Panc1 (cell line): ENCODE measurements around the gene PCBD2. TPM values are rescaled to one million over a fixed set of nuclear protein-coding genes. Genes with fewer than 3 reads are reported as not detected.

Experiments
- ATAC-seq: fragments of 200-7000 bp; cut with Tn5 transposase; 2 replicates; pipeline ENCODE4 v1.9.1; 2020; ENCODE audit warnings: mild to moderate bottlenecking, moderate library complexity
- BruUV-seq: library from RNA; stranded (reverse); fragments of 400-500 nt; replicated peaks from 2 replicates; lab custom pipeline; 2021; lab: Mats Ljungman, UMichigan
- CTCF ChIA-PET: fragments of 300-600 bp; sonication (Branson Sonifier 250); formaldehyde crosslinking; loops from one replicate; lab custom pipeline; 2022; ENCODE audit warnings: antibody characterized with exemption; lab: Charles Lee
- POLR2A ChIA-PET: fragments of 300-600 bp; sonication (Branson Sonifier 250); formaldehyde crosslinking; loops from one replicate; lab custom pipeline; 2022; ENCODE audit warnings: antibody characterized with exemption; lab: Charles Lee
- DNase-seq: peaks from one replicate; pipeline ENCODE4 v3.0.0-alpha.2; 2010; ENCODE audit warnings: low read depth, low spot score
- H3K27ac ChIP-seq: 2 replicates; pipeline ENCODE4 v1.5.1; 2011; ENCODE audit warnings: mild to moderate bottlenecking, low read length, inconsistent platforms
- H3K27me3 ChIP-seq: fragments of 200-500 bp; sonication (Bioruptor generic); 2 replicates; pipeline ENCODE4 v1.6.0; 2014; ENCODE audit warnings: low read length, inconsistent platforms; ENCODE audit not compliant: control insufficient read depth, insufficient read depth
- H3K36me3 ChIP-seq: fragments of 200-500 bp; sonication (Bioruptor generic); 2 replicates; pipeline ENCODE4 v1.5.1; 2014; ENCODE audit warnings: inconsistent platforms, mild to moderate bottlenecking, low read length, moderate library complexity; ENCODE audit not compliant: control insufficient read depth, insufficient read depth
- H3K4me1 ChIP-seq: 2 replicates; pipeline ENCODE4 v1.5.1; 2011; ENCODE audit warnings: inconsistent platforms, mild to moderate bottlenecking, low read length, moderate library complexity; ENCODE audit not compliant: control insufficient read depth, insufficient read depth
- H3K4me3 ChIP-seq, 2 experiments: 2 replicates each; pipeline ENCODE4 v1.5.1; 2011 to 2012; ENCODE audit warnings: low read depth in 2 of 2, low read length in 2 of 2, mild to moderate bottlenecking in 2 of 2, inconsistent platforms in 1 of 2, moderate library complexity in 1 of 2
- H3K9me3 ChIP-seq: fragments of 200-500 bp; sonication (Bioruptor generic); 2 replicates; pipeline ENCODE4 v1.5.1; 2014; ENCODE audit warnings: low read depth, mild to moderate bottlenecking, inconsistent platforms, low read length, moderate library complexity; ENCODE audit not compliant: control insufficient read depth, insufficient read depth
- POLR2AphosphoS5 ChIP-seq: IDR thresholded peaks from 2 replicates; pipeline ENCODE4 v1.6.1; 2012; ENCODE audit warnings: mild to moderate bottlenecking, low read depth, low read length, moderate library complexity
- SIN3A ChIP-seq: IDR thresholded peaks from 2 replicates; pipeline ENCODE4 v1.6.1; 2012; ENCODE audit warnings: low read depth, mild to moderate bottlenecking, low read length, moderate library complexity, borderline replicate concordance; ENCODE audit not compliant: insufficient read depth
- TCF7L2 ChIP-seq: IDR thresholded peaks from 2 replicates; pipeline ENCODE4 v1.6.1; 2011; ENCODE audit warnings: mild to moderate bottlenecking, low read depth, low read length, inconsistent platforms
- in situ Hi-C: cut with HindIII; loops from 2 replicates; pipeline ENCODE4 v1.10.0; 2016; ENCODE audit warnings: low sequenced_read_pairs, low pct_unique_long_range_greater_than_20kb
- intact Hi-C: fragments of 100-400 bp; cut with micrococcal nuclease; formaldehyde crosslinking; loops from one replicate; pipeline ENCODE4 v1.10.0; 2022; ENCODE audit not compliant: unreplicated experiment
- total RNA-seq: library from RNA; stranded (reverse); gene quantifications from one replicate; pipeline ENCODE4 v1.2.1, GENCODE V29; 2021; ENCODE audit not compliant: unreplicated experiment
- TF ChIP-seq, protein P1 (sequence below): fragments of 450-650 bp; IDR thresholded peaks from 2 replicates; pipeline ENCODE4 v1.5.1; 2017; ENCODE audit warnings: mild to moderate bottlenecking
- TF ChIP-seq, protein P2 (sequence below), 2 experiments: IDR thresholded peaks; 2 replicates each; pipeline ENCODE4 v1.6.1; 2011 to 2012; ENCODE audit warnings: low read depth in 2 of 2, control low read depth in 1 of 2, low read length in 1 of 2, mild to moderate bottlenecking in 1 of 2, moderate library complexity in 1 of 2; ENCODE audit not compliant: insufficient read depth in 1 of 2

Gene PCBD2
- total RNA-seq, 1 experiment from 2014 or later = 19.8 TPM

DNA sequence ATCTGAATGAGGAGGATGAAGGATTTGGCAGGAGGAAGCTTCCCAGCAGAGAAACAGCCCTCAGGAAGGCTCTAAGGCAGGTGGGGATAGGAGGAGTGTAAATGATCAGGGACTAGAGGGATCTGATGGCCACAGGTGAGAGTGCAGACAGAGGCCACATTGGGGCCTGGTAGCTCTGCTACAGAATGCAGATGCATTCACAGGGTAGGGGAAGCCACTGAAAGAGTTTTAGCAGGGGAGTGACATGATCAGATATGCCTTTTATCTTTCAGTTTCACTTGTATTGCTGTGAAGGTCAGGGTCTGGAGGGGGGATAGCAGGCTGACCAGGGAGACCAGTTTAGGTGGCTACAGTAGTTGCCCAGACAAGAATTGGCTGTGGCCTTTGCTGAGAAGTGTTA lies 27.8 kb upstream of the PCBD2 start:
- Histone ChIP-seq H3K27ac (no peak overlapping the region), H3K9me3 (no peaks in the 10 kb centered on the region), H3K27me3 (no peaks in the 10 kb centered on the region), H3K4me3 (no peak overlapping the region), H3K36me3 (no peaks in the 10 kb centered on the region), H3K4me1 (peaks cover 14% of the 10 kb centered on the region)
- intact Hi-C loops (no loop called here), in situ Hi-C loops (no loop called here)
- ChIA-PET CTCF (no interaction called here), POLR2A (no interaction called here)
- TF ChIP-seq, protein P1, sequence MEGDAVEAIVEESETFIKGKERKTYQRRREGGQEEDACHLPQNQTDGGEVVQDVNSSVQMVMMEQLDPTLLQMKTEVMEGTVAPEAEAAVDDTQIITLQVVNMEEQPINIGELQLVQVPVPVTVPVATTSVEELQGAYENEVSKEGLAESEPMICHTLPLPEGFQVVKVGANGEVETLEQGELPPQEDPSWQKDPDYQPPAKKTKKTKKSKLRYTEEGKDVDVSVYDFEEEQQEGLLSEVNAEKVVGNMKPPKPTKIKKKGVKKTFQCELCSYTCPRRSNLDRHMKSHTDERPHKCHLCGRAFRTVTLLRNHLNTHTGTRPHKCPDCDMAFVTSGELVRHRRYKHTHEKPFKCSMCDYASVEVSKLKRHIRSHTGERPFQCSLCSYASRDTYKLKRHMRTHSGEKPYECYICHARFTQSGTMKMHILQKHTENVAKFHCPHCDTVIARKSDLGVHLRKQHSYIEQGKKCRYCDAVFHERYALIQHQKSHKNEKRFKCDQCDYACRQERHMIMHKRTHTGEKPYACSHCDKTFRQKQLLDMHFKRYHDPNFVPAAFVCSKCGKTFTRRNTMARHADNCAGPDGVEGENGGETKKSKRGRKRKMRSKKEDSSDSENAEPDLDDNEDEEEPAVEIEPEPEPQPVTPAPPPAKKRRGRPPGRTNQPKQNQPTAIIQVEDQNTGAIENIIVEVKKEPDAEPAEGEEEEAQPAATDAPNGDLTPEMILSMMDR = no peak
- TF ChIP-seq, protein P2, sequence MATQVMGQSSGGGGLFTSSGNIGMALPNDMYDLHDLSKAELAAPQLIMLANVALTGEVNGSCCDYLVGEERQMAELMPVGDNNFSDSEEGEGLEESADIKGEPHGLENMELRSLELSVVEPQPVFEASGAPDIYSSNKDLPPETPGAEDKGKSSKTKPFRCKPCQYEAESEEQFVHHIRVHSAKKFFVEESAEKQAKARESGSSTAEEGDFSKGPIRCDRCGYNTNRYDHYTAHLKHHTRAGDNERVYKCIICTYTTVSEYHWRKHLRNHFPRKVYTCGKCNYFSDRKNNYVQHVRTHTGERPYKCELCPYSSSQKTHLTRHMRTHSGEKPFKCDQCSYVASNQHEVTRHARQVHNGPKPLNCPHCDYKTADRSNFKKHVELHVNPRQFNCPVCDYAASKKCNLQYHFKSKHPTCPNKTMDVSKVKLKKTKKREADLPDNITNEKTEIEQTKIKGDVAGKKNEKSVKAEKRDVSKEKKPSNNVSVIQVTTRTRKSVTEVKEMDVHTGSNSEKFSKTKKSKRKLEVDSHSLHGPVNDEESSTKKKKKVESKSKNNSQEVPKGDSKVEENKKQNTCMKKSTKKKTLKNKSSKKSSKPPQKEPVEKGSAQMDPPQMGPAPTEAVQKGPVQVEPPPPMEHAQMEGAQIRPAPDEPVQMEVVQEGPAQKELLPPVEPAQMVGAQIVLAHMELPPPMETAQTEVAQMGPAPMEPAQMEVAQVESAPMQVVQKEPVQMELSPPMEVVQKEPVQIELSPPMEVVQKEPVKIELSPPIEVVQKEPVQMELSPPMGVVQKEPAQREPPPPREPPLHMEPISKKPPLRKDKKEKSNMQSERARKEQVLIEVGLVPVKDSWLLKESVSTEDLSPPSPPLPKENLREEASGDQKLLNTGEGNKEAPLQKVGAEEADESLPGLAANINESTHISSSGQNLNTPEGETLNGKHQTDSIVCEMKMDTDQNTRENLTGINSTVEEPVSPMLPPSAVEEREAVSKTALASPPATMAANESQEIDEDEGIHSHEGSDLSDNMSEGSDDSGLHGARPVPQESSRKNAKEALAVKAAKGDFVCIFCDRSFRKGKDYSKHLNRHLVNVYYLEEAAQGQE (IDR thresholded peaks at IDR 0.05; ENCODE audit: insufficient read depth in 1 of 2, low read depth in 2 of 2, low read length in 1 of 2) = no peak
- TF ChIP-seq POLR2AphosphoS5 (no peak), SIN3A (no peak), TCF7L2 (no peak)
- no TSS peak for BruUV-seq
- no peak for ATAC-seq
- no peak for DNase-seq

DNA sequence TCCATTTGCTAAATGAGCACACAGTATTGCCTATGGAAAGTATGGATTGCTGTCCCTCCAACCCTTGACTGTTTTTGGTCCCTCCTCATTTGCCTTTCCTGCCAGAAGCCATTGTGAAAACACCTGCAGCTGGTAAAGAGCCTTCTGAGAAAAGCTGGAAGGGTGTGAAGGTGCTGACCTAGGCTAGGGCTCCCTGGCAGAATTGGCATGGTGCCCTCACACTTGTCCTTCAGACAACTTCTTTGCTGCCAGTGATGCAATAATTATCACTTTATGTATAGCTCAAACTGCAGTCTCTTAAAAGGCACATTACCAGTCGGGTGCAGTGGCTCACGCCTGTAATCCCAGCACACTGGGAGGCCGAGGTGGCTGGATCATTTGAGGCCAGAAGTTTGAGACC lies 26.5 kb upstream of the PCBD2 start:
- no peaks in the 10 kb centered on the region for H3K27me3 ChIP-seq
- no peaks in the 10 kb centered on the region for H3K9me3 ChIP-seq
- H3K36me3 ChIP-seq = no peaks in the 10 kb centered on the region
- DNase-seq (no peak), ATAC-seq (no peak)
- H3K4me1 ChIP-seq = peaks cover 12% of the 10 kb centered on the region
- BruUV-seq = no TSS peak
- no peak for TF ChIP-seq SIN3A
- TF ChIP-seq, protein P1 = no peak
- TF ChIP-seq TCF7L2 = no peak
- TF ChIP-seq, protein P2 (IDR thresholded peaks at IDR 0.05; ENCODE audit: insufficient read depth in 1 of 2, low read depth in 2 of 2, low read length in 1 of 2) = no peak
- TF ChIP-seq POLR2AphosphoS5 = no peak
- H3K4me3 ChIP-seq = no peak overlapping the region
- intact Hi-C loops (no loop called here), in situ Hi-C loops (no loop called here)
- no peak overlapping the region for H3K27ac ChIP-seq
- ChIA-PET CTCF (no interaction called here), POLR2A (no interaction called here)
